Cerebellar cortex (tissue), 1 donor: Measurements from ENCODE around the gene CALD1.

Experiments used
- DNase-seq: peaks from one replicate; pipeline ENCODE4 v3.0.0-alpha.2; 2015; ENCODE audit warnings: low spot score

CALD1 gene

DNA sequence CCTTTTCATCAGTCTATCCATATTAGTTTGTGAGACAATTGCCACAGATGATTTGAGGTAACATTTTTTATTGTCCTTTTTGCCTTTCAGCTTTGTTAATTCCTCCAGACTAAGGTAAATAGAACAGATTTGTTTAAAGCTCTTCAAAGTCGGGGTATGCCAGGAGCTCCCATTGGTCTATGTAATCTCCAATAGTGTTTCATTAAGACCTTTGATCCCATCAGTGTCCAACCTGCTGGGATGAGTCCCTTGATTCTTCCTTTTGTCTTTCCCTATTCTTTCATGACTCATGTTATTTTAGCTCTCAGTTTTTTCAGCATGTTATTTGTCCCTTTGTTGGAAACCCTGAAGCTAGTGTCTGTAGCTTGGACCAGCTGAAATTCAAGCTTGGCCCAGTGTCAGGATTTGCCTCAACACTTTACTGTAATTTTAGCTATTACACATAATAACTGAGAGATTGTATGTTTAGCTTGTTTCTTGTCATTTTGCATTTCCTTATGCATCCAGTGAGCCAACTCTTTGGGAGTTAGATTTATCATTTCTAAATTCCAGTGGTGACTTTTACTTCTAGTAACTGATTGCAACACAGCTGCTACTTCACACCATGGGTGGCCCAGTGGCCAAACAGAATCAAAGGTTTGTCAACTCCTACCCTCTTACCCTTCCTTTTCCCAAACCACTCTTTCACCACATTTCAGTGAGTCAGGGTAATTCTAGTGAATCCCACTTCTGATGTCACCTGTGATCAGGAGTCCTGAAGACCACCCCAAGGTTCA, 222.1 kb downstream of the CALD1 start:
- no peak for DNase-seq

DNA sequence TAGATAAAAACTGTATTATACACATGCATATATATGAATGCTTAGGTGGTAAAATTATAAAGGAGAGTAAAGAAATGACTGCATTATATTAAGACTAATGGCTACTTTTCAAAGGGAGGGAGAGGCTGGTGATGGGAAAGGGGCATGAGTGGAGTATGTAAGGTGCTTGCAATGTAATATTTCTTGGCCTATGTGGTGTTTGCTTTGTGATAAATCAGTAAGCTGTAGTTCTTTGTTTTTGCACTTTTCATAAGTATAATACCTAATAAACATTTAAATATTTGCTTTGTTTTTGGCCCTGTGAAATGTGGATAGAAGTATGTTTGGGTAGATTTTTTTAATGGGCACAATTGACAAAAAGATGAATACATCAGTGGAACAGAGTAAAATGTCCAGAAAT, 232.8 kb downstream of the CALD1 start:
- DNase-seq: no peak
